ENCODE data around the gene PRSS36. TPM values are rescaled to one million over a fixed set of nuclear protein-coding genes. Genes with fewer than 3 reads are reported as not detected.

The PRSS36 gene
- polyA plus RNA-seq, 3 donors = 0.78 to 1.4 (median 1.2) TPM

DNA sequence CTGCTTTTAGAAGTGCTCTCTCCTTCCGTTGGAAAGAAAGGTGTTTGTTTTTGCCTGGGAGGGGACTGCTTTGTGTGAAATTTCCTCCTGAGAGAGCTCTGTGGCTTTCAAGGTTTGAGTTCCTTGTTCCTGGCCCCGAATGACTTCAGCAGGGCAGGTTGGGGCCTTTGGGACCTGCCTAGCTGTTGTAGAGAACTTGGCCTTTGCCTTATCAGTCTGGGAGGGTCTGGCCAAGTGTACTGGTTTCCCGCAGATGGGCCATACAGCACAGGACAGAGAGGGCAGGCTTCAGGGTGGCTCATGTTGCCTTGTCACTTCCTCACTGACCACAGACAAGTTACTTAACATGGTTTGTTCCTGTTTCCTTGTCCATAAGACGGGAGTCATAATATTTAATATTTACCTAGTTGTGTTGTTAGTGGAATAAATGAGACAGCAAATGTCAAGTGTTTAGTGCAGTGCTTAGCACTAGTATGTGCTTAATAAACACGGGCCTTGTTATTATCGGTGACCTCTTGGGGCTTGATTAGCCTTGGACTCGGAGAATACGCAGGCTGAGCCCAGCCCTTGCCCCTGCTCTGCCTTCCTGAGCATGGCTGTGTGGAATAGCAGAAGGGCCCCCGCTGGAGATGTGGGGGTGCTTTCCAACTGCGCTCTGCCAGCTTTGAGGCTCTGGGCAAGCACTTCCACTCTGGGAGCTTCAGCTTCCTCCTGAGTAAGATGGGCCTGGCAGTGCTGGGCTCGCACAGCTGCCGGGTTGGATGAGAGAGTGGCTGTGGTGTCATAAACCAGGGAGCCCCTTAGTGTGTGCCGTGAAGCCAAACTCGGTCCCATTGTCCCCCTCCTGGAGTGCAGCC lies 20.9 kb downstream of the PRSS36 start:
- DNase-seq (ENCODE audit: low read depth in 3 of 3, low spot score in 2 of 3) = no peak

DNA sequence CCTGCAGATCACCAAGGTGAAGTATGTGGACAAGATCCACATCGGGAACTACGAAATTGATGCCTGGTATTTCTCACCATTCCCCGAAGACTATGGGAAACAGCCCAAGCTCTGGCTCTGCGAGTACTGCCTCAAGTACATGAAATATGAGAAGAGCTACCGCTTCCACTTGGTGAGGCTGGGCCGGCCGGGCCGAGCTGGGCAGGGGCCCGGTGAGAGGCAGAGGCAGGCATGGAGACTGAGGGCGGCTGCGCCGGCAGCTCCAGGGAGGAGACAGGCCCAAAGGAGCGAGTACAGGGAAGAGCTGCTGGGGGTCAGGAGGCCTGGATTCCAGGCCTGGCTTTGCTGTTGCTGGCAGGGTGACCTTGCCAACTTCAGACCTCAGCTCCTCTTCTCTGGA lies 22.7 kb downstream of the PRSS36 start:
- DNase-seq (ENCODE audit: low read depth in 3 of 3, low spot score in 2 of 3) = no peak

DNA sequence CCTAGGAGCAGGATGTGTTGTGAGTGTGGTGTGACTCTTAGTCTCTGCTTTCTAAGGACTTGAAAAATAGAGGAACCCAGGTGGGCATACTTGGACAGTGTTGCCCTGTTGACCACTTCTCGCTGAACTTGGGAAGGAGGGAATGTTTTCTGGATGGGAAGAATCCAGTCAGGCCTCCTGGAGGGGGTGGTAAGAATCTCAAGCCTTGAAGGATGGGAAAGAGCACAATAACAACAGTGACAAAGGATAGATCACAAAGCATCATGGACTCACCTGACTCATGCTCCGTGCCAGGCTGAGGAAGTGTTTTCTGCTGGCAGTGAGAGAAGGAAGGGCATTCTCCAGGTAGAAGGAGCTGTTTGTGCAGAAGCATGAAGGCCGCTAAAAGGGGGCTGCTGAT lies 24.0 kb downstream of the PRSS36 start:
- DNase-seq (ENCODE audit: low read depth in 3 of 3, low spot score in 2 of 3) = no peak

DNA sequence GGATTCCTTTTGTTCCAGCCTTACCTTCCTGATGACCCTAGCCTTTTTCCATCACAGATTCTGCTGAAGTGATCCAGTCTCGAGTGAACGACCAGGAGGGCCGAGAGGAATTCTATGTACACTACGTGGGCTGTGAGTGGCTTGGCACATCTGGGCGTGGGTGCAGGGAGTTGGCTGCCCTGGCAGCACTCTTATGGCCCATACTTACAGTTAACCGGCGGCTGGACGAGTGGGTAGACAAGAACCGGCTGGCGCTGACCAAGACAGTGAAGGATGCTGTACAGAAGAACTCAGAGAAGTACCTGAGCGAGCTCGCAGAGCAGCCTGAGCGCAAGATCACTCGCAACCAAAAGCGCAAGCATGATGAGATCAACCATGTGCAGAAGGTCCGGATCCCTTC lies 29.7 kb downstream of the PRSS36 start:
- DNase-seq (ENCODE audit: low read depth in 3 of 3, low spot score in 2 of 3) = no peak

DNA sequence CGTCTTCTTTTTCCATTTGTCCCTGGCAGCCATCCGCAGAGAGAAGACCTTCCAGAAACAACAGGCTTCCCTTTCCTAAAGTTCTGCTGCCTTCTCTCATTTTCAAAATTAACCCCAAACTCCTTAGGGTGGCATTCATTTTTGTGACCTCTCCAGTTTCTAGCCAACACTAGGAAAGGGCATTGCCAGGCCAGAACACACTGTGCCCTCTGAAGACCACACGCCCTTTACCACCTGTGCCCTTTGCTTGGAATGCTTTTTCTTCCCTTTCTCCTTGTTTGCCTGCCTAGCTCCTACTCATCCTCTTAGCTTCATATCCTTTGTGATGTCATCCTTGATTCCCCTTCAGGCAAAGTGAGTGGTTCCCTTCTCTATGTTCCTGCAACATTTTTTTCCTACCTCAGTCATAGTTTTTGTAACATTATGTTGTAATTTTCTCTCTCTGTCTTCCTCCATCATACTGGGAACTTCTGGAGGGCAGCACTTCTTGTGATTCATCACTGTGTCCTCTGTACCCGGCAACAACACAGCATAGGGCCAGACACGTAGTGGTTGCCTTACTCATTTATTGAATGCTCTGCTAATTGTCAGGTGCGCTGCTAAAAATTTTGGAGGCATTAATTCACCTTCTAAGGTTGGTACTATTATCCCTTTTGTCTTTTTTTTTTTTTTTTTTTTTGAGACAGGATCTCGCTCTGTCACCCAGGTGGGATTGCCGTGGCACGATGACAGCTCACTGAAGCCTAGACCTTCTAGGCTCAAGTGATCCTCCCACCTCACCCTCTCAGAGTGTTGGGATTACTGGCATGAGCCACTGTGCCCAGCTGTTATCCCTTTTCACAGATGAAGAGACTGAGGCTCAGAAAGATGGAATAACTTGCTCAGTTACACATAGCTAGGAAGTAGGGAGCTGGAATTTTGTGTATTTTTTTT lies 31.4 kb downstream of the PRSS36 start:
- DNase-seq (ENCODE audit: low read depth in 3 of 3, low spot score in 2 of 3) = no peak

DNA sequence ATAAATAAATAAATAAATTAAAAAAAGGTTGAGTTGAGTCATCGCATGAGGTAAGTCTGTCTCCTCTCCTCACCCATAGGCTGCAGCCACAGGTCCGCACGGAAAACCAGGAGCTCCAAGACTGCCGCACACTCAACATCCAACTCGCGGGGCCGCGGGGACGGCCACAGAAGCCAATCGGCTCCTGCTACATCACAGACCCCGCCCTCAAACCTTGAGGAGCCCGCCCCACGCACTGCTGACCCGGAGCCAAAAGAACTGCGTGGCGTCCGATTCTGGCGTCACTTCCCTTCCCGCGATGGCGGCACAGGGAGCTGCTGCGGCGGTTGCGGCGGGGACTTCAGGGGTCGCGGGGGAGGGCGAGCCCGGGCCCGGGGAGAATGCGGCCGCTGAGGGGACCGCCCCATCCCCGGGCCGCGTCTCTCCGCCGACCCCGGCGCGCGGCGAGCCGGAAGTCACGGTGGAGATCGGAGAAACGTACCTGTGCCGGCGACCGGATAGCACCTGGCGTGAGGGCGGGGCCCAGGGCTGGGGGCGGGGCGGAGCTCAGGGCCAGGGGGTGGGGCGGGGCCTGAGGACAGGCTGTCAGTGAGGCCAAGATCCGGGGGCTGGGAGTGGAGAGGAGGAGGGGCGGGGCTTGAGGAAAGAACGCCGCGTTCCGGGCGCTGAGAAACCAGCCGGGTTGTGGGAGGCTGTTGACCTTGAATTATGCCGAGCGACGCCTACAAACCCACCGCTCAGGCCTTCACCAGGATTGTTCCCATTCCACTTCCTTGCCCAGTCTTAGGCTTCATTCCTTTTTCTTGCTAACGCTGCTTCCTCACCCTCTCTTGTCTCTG lies 32.3 kb downstream of the PRSS36 start, which contains the start of gene KAT8:
Gene KAT8 (plus strand): TSS at position 281 of the 839 bp plus-strand sequence. CDS start 18 bp downstream, at position 299.
- DNase-seq (ENCODE audit: low read depth in 3 of 3, low spot score in 2 of 3) = peak; percentile 89 to 97 (median 92)

DNA sequence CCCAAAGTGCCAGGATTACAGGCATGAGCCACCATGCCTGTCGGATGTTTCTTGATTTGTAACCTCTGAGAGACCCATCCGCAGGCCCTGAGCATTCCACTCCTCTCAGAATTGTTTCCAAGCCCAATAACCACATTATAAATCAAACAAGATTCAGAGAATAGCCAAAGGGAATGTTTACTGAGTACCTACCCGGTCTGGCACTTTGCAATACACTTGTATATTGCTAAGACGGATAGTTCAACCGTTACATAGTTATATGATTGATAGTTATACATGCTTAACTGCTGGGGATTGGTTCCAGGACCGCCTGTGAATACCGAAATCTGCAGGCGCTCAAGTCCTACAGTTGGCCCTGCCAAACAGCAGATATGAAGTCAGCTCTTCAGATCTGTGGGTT lies 35.4 kb downstream of the PRSS36 start:
- DNase-seq (ENCODE audit: low read depth in 3 of 3, low spot score in 2 of 3) = no peak

DNA sequence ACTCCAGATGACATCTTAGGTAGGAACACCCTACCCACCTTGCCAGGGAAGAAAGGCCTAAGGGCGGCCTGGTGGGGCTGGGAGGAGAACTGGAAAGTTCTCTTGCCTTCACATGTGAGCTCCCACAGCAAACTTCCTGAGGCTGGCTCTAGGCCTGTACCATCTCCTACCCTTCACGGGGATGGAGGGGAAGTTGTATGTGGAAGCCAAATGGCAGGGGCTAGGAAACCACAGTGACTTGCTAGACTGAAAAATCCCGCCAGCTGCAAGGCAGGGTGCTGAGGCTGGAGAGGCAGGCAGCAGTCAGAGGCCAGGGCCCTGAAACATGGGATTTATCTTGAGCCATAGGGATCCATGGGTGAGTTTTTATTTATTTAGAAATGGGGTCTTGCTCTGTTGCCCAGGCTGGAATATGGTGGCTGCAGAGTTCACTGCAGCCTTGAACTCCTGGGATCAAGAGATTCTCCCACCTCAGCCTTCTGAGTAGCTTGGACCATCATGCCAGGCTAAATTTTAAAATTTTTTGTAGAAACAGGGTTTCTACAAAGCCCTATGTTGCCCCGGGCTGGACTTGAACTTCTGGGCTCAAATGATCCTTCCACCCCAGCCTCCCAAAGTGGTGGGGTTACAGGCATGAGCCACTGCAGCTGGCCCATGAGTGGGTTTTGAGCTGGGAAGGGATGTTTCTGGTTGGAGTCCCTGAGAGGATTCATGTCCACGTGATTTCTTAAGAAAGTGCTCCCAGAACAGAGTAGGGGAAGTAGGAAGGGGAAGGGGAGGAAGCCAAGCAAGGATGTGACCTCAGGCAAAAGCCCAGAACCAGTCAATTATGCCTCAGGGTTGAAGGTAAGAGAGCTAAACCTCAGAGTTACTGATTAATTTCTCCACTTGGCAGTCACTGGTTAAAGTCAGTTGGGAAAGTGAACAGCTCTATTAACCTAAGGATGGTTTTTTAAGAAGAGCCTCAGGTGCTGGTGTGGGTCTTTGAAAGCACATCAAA lies 36.4 kb downstream of the PRSS36 start:
- no peak for DNase-seq (ENCODE audit: low read depth in 3 of 3, low spot score in 2 of 3)

DNA sequence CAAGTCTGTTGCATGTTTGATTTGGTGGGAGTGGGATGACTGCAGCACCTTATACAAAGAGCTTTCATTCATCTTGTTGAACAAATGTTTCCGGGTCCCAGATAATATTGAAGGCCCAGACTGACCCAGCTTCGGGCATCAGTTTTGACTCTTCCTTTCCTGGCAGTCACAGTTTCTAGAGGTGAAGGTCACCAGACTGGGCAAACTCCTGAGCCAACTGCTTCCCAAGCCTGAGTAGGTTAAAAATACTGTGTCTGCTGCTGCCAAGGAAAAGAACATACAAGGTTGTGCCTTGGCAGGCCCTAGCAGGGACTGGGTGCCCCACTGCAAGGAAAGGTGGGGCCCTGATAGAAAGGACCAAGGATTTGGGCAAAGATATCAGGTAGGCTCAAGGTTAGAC lies 37.2 kb downstream of the PRSS36 start:
- no peak for DNase-seq (ENCODE audit: low read depth in 3 of 3, low spot score in 2 of 3)

DNA sequence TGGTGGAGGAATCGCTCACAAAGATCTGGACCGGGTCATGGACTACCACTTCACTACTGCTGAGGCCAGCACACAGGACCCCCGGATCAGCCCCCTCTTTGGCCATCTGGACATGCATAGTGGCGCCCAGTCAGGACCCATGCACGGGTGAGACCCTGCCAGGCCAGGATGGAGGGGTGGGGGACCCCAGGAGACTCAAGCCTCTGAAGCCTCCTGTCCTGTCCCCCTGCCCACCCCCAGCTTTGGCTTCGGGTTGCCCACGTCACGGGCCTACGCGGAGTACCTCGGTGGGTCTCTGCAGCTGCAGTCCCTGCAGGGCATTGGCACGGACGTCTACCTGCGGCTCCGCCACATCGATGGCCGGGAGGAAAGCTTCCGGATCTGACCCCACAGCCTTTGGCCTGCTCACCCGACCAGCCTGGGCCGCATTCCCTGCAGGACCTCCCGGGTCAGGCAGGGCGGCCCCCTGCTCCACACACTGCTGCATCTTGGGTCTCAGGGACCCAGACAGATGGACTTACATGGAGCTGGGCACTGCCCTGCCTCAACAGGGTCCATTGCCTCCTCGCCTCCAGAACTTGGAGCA lies 37.9 kb downstream of the PRSS36 start:
- DNase-seq (ENCODE audit: low read depth in 3 of 3, low spot score in 2 of 3) = no peak

DNA sequence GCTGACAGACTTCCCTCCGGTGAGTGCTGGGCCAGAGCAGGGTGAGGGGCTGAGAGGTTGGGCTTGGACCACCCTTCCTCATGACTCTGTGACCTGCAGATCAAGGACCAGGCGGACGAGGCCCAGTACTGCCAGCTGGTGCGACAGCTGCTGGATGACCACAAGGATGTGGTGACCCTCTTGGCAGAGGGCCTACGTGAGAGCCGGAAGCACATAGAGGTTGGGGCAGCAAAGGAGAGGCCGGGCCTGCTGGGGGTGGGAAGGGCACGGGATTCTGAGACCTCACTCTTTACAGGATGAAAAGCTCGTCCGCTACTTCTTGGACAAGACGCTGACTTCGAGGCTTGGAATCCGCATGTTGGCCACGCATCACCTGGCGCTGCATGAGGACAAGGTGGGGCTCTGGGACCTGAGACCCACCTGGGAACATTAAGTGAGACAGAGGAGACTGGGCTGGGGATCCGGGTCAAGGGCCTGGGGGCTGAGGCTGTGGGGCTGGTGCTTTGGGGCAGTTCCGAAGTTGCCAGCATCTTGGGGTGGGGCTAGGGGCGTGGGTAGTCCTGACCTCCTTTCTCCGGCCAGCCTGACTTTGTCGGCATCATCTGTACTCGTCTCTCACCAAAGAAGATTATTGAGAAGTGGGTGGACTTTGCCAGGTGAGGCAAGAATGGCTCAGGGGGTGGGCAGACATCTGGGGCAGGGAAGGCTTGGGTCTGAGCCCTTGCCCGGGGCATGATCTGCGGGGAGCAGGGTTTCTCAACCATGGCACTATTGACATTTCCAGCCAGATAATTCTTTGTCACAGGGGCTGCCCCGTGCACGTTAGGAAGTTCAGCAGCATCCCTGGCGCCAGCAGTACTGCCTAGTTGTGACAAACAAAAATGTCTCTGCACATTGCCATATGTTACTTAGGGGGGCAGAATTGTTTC lies 39.5 kb downstream of the PRSS36 start:
- no peak for DNase-seq (ENCODE audit: low read depth in 3 of 3, low spot score in 2 of 3)

DNA sequence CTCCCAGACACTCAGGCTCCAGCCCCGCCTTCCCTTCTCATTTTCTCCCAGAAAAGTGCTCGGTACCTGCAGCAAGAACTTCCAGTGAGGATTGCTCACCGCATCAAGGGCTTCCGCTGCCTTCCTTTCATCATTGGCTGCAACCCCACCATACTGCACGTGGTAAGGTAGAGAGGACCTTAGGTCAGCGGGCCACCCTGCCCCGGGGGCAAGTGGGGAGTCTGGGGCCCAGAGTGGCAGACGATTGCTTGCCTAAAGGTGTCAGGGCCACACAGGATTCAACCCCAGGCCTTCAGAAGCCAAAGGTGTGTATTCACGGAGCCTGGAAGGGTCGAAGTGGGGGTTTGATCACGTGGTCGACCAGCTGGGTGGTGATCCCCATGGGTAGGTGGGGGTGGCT lies 40.2 kb downstream of the PRSS36 start:
- DNase-seq (ENCODE audit: low read depth in 3 of 3, low spot score in 2 of 3) = no peak

DNA sequence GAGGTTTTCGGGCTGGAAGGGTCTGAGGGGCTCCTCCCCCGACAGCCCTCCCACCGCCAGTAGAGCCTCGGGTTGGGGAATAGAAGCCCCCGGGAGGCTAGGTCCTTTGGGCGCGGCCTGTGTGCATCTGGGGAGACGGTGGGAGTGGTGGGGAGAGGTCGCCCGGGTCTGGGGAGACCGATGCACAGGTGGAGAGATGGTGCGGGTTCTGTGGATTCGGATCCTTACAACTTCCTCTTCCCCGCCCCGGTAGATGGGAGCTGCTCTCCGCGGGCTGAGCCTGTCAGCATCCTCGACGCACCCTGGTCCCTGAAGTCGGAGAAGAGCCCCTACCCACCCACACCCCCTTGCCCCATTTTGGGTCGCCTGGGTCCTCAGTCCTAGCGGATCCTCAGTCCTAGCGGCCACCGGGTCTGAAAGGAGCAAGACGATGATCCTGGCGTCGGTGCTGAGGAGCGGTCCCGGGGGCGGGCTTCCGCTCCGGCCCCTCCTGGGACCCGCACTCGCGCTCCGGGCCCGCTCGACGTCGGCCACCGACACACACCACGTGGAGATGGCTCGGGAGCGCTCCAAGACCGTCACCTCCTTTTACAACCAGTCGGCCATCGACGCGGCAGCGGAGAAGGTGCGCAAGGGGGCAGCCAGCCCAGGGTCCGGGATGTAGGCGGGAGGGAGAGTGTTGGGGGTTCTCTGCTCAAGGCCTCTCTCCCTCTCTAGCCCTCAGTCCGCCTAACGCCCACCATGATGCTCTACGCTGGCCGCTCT lies 40.9 kb downstream of the PRSS36 start:
- DNase-seq (ENCODE audit: low read depth in 3 of 3, low spot score in 2 of 3) = no peak

DNA sequence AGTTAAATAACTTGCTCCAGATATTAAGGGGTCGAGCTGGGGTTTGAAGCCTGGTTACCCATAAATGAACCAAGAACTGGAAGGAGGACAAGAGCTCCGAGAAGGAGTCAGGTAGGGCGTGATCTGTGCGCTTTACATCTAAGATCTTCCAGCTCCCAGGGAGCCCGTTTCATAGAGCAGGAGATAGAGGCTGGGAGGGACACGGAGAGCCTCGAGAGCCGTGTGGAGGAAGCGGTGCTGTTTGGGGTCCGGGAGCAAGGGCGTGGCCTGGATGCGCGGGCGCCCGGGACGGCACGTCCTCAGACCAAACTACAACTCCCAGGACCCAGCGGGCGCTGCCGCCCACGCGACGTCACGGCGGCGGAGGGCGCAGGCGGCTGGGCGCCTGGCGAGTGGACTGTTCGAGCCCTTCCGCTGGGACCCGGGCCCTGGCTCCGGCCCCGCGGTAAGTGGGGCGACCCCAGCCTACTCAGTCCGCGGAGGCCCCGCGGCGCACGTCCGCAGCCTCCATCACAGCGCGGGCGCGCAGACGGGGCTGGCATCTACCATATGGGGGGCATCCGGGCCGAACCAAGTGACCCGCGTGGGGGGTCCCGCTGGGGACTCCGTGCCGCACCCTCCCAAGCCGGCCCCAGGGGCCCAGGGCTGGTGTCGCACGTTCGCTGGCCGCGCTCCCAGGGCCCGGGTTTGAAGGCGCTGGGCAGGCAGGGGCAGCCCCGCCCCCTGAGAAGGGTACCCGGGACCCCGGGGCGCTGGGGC lies 41.7 kb downstream of the PRSS36 start, which contains the start of gene BCKDK:
Gene BCKDK (plus strand): TSS at position 352 of the 759 bp plus-strand sequence. CDS start 838 bp downstream, outside the sequence.
- DNase-seq (ENCODE audit: low read depth in 3 of 3, low spot score in 2 of 3) = no peak

DNA sequence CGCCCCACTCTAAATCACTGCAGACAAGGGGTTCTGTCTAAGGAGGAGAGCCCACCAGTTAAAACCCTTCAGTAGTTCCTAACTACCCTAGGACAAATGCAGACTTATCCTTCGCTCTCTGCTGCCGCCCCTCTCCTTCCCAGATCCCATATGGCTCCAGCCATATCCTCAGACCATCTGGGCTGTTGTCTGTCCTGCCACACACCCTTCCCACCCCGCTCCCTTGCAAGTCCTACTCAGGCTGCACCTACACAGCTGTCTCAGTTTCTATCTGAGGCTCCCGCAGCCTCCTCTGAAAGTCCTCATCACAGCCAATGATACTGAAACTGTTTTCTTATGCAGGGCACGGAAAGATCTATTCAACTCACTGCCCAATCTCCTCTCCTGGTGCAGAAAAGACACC lies 42.4 kb downstream of the PRSS36 start:
- no peak for DNase-seq (ENCODE audit: low read depth in 3 of 3, low spot score in 2 of 3)

All from right renal cortex interstitium (tissue), 3 donors.